ENCODE measurements around the gene KCNG2. TPM values are rescaled to one million over a fixed set of nuclear protein-coding genes. Genes with fewer than 3 reads are reported as not detected.

KCNG2 gene
- total and polyA plus RNA-seq, 2 of the 13 experiments (the other 11 are each of a cell fraction or from before 2014, with no cell fraction given) = not detected

- TF ChIP-seq ETS1 (CRISPR knock-in tag; IDR thresholded peaks at IDR 0.05) (no peak), CREBL2 (CRISPR knock-in tag; IDR thresholded peaks at IDR 0.05; ENCODE audit: borderline replicate concordance) (no peak; the same call in 1 of the 2 replicates), DNMT3B (CRISPR knock-in tag; conservative IDR thresholded peaks at IDR 0.05) (0 out of 2 replicates have a peak, but pooled peaks have one; percentile 58), TCF12 (IDR thresholded peaks at IDR 0.05) (no peak), TCF12 (CRISPR knock-in tag; IDR thresholded peaks at IDR 0.05) (no peak), ZNF414 (CRISPR knock-in tag; IDR thresholded peaks at IDR 0.05) (no peak), ZZZ3 (CRISPR knock-in tag; IDR thresholded peaks at IDR 0.05; ENCODE audit: borderline replicate concordance) (no peak), RERE (CRISPR knock-in tag; IDR thresholded peaks at IDR 0.05; ENCODE audit: low read depth) (0 out of 2 replicates have a peak, but pooled peaks have one; percentile 40), CREB1 (IDR thresholded peaks at IDR 0.05) (no peak), CREB1 (CRISPR knock-in tag; IDR thresholded peaks at IDR 0.05) (peak; percentile 63; the same call in 1 of the 2 replicates), CERS6 (CRISPR knock-in tag; IDR thresholded peaks at IDR 0.05) (no peak), FOXP1 (IDR thresholded peaks at IDR 0.05) (no peak), FOXP1 (CRISPR knock-in tag; IDR thresholded peaks at IDR 0.05) (0 out of 2 replicates have a peak, but pooled peaks have one; percentile 49), FOXC1 (CRISPR knock-in tag; IDR thresholded peaks at IDR 0.05; ENCODE audit: borderline replicate concordance) (no peak), ZMYM4 (CRISPR knock-in tag; IDR thresholded peaks at IDR 0.05) (0 out of 2 replicates have a peak, but pooled peaks have one; percentile 35), ETV5 (CRISPR knock-in tag; IDR thresholded peaks at IDR 0.05; ENCODE audit: borderline replicate concordance) (peak; percentile 55; the same call in 1 of the 2 replicates), BRD4 (CRISPR knock-in tag; IDR thresholded peaks at IDR 0.05) (no peak), PBX3 (CRISPR knock-in tag; IDR thresholded peaks at IDR 0.05; ENCODE audit: borderline replicate concordance) (no peak)
- TF ChIP-seq, protein P1, sequence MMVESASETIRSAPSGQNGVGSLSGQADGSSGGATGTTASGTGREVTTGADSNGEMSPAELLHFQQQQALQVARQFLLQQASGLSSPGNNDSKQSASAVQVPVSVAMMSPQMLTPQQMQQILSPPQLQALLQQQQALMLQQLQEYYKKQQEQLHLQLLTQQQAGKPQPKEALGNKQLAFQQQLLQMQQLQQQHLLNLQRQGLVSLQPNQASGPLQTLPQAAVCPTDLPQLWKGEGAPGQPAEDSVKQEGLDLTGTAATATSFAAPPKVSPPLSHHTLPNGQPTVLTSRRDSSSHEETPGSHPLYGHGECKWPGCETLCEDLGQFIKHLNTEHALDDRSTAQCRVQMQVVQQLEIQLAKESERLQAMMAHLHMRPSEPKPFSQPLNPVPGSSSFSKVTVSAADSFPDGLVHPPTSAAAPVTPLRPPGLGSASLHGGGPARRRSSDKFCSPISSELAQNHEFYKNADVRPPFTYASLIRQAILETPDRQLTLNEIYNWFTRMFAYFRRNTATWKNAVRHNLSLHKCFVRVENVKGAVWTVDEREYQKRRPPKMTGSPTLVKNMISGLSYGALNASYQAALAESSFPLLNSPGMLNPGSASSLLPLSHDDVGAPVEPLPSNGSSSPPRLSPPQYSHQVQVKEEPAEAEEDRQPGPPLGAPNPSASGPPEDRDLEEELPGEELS (CRISPR knock-in tag; IDR thresholded peaks at IDR 0.05) = peak; percentile 48
These were observed 2.3 kb upstream of the KCNG2 start (continued) for GRCh38 chr18:79795446-79795845.

All from HepG2 (cell line).